ENCODE results near the gene PIK3R5. TPM values are rescaled to one million over a fixed set of nuclear protein-coding genes. Genes with fewer than 3 reads are reported as not detected.

PIK3R5 gene
- total and polyA plus RNA-seq, 8 donors, result 0.90 to 29.8 (median 5.1) TPM; not detected in 1

GRCh38 chr17:8893621-8894201 lies 71.8 kb downstream of the PIK3R5 start:
- intact Hi-C loops (cut with DNase I; ENCODE audit: low total_unique reads), result no loop called here
- H3K36me3 ChIP-seq, result peaks cover 0 to 19% (median 2%) of the 10 kb centered on the region in 4 donors
- no peaks in the 10 kb centered on the region for H3K9me3 ChIP-seq
- DNase-seq, result no peak
- TF ChIP-seq POLR2A (IDR thresholded peaks at IDR 0.05), result no peak
- TF ChIP-seq POLR2AphosphoS5 (IDR thresholded peaks at IDR 0.05), result no peak
- TF ChIP-seq EP300 (IDR thresholded peaks at IDR 0.05), result no peak
- 81 to 91% (median 89%) methylated on average over 13 to 15 of the region's 15 CpGs for WGBS, 5 donors
- no peak overlapping the region for H3K4me3 ChIP-seq
- H3K27ac ChIP-seq, result no peak overlapping the region
- H3K27me3 ChIP-seq, result peaks cover 0 to 11% (median 0%) of the 10 kb centered on the region in 3 donors
- H3K4me1 ChIP-seq, result peaks cover 0 to 11% (median 5%) of the 10 kb centered on the region in 4 donors

GRCh38 chr17:8893059-8893458 lies 72.4 kb downstream of the PIK3R5 start:
- intact Hi-C loops (cut with DNase I; ENCODE audit: low total_unique reads), result no loop called here
- peaks cover 0 to 25% (median 2%) of the 10 kb centered on the region in 4 donors for H3K36me3 ChIP-seq
- TF ChIP-seq POLR2AphosphoS5 (IDR thresholded peaks at IDR 0.05) (no peak), POLR2A (IDR thresholded peaks at IDR 0.05) (no peak), CTCF (IDR thresholded peaks at IDR 0.05) (no peak), EP300 (IDR thresholded peaks at IDR 0.05) (no peak)
- DNase-seq, result no peak
- H3K27ac ChIP-seq, result no peak overlapping the region
- H3K4me3 ChIP-seq, result no peak overlapping the region
- 80 to 94% (median 84%) methylated on average over 3 of the region's 3 CpGs for WGBS, 5 donors
- peaks cover 0 to 11% (median 7%) of the 10 kb centered on the region in 4 donors for H3K4me1 ChIP-seq
- peaks cover 0 to 8% (median 0%) of the 10 kb centered on the region in 3 donors for H3K27me3 ChIP-seq
- no peaks in the 10 kb centered on the region for H3K9me3 ChIP-seq

- H3K27ac ChIP-seq, result no peak overlapping the region
- H3K4me1 ChIP-seq, result peaks cover 0 to 11% (median 7%) of the 10 kb centered on the region in 4 donors
- no peak overlapping the region for H3K4me3 ChIP-seq
- TF ChIP-seq CTCF (IDR thresholded peaks at IDR 0.05) (no peak), POLR2AphosphoS5 (IDR thresholded peaks at IDR 0.05) (no peak), EP300 (IDR thresholded peaks at IDR 0.05) (no peak), POLR2A (IDR thresholded peaks at IDR 0.05) (no peak)
- intact Hi-C loops (cut with DNase I; ENCODE audit: low total_unique reads), result no loop called here
- H3K27me3 ChIP-seq, result peaks cover 0 to under 1% (median 0%) of the 10 kb centered on the region in 3 donors
- WGBS, 5 donors, result 52 to 60% (median 57%) methylated on average over 6 of the region's 6 CpGs
- DNase-seq, result no peak
- peaks cover 0 to 33% (median 3%) of the 10 kb centered on the region in 4 donors for H3K36me3 ChIP-seq
- no peaks in the 10 kb centered on the region for H3K9me3 ChIP-seq
Observed at GRCh38 chr17:8892338-8892690, 73.2 kb downstream of the PIK3R5 start.

DNA sequence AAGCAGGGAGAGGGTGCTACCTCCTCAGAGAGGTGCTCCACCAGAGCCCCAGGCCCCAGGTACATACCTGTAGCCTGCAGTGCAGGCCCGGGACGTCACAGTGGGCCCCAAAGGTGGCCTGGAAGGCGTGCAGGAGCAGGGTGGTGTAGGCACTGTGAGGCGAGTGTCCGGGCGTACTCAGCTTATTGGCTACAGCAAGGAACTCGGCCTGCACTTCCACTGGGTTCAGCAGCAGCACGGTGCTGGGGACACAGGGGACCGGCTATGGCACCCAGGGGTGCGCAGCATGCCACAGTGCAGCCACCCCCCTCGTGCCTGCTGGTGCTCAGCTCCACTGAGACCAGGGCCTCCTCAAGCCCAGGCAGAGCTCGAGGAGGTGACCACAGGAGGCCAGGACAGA lies 74.8 kb downstream of the PIK3R5 start:
- Histone ChIP-seq H3K27me3 (no peaks in the 10 kb centered on the region), H3K27ac (no peak overlapping the region), H3K9me3 (no peaks in the 10 kb centered on the region), H3K4me1 (peaks cover 0 to 11% (median 7%) of the 10 kb centered on the region in 4 donors), H3K4me3 (no peak overlapping the region), H3K36me3 (peaks cover 0 to 47% (median 5%) of the 10 kb centered on the region in 4 donors)
- DNase-seq, result no peak
- TF ChIP-seq CTCF (IDR thresholded peaks at IDR 0.05) (no peak), POLR2AphosphoS5 (IDR thresholded peaks at IDR 0.05) (no peak), POLR2A (IDR thresholded peaks at IDR 0.05) (no peak), EP300 (IDR thresholded peaks at IDR 0.05) (no peak)
- 81 to 91% (median 86%) methylated on average over 10 to 12 of the region's 12 CpGs for WGBS, 5 donors
- intact Hi-C loops (cut with DNase I; ENCODE audit: low total_unique reads), result no loop called here

Measured in stomach (tissue), 9 donors.